GM12864 (cell line): ENCODE measurements around the gene TP53BP2.

ENCODE experiments used
- DNase-seq: peaks from one replicate; pipeline ENCODE4 v3.0.0-alpha.2; 2011; ENCODE audit warnings: low read depth
- H3K4me3 ChIP-seq: 2 replicates; pipeline ENCODE4 v1.5.1; 2011; ENCODE audit warnings: mild to moderate bottlenecking, low read depth, low read length, control low read depth
- TF ChIP-seq, protein P1 (sequence below): IDR thresholded peaks from 2 replicates; pipeline ENCODE4 v1.5.1; 2011; ENCODE audit warnings: low read depth, mild to moderate bottlenecking, moderate library complexity, low read length, control low read depth, inconsistent platforms; ENCODE audit errors: missing control alignments

Gene TP53BP2

DNA sequence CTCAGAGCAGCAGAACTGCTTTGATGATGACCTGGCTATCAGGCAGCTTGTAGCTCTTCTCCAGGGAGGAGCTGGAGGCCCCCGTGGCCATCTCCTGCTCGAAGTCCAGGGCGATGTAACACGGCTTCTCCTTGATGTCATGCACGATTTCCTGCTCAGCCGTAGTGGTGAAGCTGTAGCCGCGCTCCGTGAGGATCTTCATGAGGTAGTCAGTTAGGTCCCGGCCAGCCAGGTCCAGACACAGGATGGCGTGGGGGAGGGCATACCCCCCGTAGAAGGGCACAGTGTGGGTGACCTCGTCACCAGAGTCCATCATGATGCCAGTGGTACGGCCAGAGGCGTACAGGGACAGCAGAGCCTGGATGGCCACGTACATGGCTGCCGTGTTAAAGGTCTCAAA is 18.3 kb upstream of the TP53BP2 start:
- no peak for DNase-seq
- no peak overlapping the region for H3K4me3 ChIP-seq
- TF ChIP-seq, protein P1, sequence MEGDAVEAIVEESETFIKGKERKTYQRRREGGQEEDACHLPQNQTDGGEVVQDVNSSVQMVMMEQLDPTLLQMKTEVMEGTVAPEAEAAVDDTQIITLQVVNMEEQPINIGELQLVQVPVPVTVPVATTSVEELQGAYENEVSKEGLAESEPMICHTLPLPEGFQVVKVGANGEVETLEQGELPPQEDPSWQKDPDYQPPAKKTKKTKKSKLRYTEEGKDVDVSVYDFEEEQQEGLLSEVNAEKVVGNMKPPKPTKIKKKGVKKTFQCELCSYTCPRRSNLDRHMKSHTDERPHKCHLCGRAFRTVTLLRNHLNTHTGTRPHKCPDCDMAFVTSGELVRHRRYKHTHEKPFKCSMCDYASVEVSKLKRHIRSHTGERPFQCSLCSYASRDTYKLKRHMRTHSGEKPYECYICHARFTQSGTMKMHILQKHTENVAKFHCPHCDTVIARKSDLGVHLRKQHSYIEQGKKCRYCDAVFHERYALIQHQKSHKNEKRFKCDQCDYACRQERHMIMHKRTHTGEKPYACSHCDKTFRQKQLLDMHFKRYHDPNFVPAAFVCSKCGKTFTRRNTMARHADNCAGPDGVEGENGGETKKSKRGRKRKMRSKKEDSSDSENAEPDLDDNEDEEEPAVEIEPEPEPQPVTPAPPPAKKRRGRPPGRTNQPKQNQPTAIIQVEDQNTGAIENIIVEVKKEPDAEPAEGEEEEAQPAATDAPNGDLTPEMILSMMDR: no peak

DNA sequence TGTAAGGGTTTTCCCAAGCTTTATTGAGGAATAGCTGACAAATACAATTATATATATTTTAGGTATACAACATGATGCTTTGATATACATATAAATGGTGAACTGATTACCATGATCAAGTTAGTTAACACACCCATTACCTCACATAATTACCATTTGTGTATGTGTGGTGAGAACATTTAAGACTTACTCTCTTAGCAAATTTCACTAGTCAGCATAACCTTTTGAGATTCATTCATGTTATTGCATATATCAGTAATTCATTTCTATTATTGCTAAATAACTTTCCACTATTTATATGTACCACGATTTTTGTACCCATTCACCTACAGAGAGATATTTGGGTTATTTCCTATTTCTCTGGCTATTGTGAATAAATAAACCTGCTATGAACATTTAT is 16.2 kb upstream of the TP53BP2 start:
- TF ChIP-seq, protein P1: no peak
- no peak overlapping the region for H3K4me3 ChIP-seq
- DNase-seq: no peak

DNA sequence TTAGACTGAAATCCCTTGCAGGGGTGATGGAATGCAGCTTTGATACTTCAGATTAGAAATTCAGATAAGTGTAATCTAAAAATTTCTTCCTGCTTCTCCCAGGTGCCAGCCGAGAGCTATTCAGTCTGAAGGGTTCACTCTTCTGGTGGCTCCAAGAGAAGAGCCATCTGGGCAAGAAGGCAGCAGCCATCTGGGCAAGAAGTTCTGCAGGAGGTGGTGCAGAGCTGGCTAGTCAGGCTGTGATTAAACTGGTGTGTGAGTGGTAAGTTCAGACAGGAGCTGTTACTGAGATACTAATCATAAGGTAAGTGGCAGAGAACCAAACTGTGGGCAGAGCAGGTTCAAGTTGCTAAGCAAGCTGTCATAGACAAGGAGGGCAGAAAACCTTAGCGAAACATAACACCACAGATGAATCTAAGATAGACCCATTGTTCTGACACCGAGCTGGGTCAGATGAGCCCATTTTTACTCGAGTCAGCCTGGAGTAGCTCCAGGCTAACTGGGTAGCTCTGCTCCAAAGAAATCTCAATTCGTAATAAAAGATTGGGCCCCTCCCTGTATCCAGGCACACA is 14.4 kb upstream of the TP53BP2 start:
- no peak overlapping the region for H3K4me3 ChIP-seq
- DNase-seq: no peak
- TF ChIP-seq, protein P1: no peak

DNA sequence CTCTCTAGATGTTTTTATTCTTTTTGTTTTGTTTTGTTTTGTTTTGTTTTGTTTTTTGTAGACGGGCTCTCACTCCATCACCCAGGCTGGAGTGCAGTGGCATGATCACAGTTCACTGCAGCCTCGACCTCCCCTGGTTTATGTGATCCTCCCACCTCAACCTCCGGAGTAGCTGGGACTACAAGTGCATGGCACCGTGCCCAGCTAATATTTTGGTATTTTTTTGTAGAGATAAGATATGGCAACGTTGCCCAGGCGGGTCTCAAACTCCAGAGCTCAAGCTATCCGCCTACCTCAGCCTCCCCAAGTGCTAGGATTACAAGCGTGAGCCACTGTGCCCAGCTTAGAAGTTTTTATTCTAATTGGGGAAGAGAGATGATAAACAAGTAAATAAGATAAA is 13.3 kb upstream of the TP53BP2 start:
- no peak for DNase-seq
- no peak overlapping the region for H3K4me3 ChIP-seq
- TF ChIP-seq, protein P1: no peak

DNA sequence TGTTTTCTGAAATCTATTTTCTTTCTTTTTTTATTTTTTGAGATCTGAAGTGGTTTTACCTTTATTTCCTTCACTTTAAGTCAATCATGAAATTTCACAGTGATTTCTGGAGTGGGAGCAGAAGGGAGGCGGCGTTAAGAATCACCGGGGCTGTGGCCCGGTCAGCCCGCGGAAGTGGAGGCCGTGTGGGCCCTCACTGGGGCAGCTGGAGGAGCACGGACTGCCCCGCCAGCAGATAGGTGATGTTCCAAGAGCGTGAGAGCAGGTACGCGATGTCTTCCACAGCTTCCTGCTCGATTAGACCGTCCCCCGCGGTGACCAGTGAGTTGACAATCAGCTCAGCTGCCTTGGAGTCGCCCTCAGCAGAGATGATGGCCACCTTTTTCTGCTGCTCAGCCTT is 10.6 kb upstream of the TP53BP2 start:
- DNase-seq: no peak
- TF ChIP-seq, protein P1: no peak

DNA sequence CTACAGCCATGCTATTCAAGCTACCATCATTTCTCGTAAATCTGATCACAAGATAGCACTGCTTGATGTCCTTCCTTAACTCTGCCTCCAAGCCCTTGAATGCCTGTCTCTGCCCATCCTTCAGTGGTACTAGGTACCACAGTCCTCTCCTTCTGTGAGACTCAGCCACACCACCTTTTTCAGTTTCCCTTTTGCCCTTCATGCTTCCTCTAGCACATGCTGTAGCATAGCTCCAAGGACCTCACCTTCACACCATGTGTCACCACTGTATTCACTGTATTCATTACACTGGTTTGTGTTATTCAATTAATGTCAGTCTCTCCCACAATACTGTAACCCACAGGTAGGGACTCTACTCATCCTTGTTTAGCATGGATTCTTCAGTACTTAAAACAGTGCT is 8.0 kb upstream of the TP53BP2 start:
- no peak overlapping the region for H3K4me3 ChIP-seq
- no peak for DNase-seq
- TF ChIP-seq, protein P1: no peak

More for the DNA sequence above, 10.6 kb upstream of the TP53BP2 start:
- no peak overlapping the region for H3K4me3 ChIP-seq

DNA sequence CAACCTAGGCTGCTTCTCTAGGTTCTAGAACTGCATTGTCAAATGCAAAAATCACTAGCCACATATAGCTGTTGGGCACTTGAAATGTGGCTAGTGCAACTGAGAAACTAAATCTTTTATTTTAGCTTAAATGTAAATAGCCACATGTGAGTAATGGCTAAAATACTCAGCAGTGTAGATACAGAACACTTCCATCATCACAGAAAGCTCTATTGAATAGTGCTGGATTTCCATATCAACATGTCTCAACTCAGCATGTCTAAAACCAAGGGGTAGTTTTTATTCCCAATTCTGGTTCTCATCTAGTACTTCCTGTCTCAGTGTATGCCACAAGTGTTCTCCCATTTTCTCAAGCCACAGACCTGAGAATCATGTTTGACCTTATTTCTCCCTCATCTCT is 7.5 kb upstream of the TP53BP2 start:
- TF ChIP-seq, protein P1: no peak
- H3K4me3 ChIP-seq: no peak overlapping the region
- DNase-seq: no peak
